ENCODE data around the gene ORMDL2.

- no peak for TF ChIP-seq CTCF (IDR thresholded peaks at IDR 0.05; ENCODE audit: insufficient read depth, low read depth, low read length)
- no peak for TF ChIP-seq EZH2 (IDR thresholded peaks at IDR 0.05; ENCODE audit: insufficient read depth, low read length)
Measured at GRCh38 chr12:55818140-55818728, 393 bp downstream of the ORMDL2 start.
